ENCODE data around the gene PMEPA1.

- no peak for TF ChIP-seq CTCF (IDR thresholded peaks at IDR 0.05)
- no peak for TF ChIP-seq POLR2A (IDR thresholded peaks at IDR 0.05)
Measured at GRCh38 chr20:57669632-57670031, 40.2 kb downstream of the PMEPA1 start.
